ENCODE results near the gene IGF1R.
A peak's percentile ranks its signal among the peaks of the same experiment; 100 is the strongest.

GRCh38 chr15:98647774-98648653 is at the start of gene IGF1R:
- peak in 1 of 2 donors; percentile 4 for TF ChIP-seq CTCF (conservative IDR thresholded peaks at IDR 0.05 in 1 of 2, IDR thresholded peaks at IDR 0.05 in 1 of 2; ENCODE audit: extremely low read depth in 1 of 2, insufficient read depth in 1 of 2, low read depth in 1 of 2, low read length in 2 of 2)
- TF ChIP-seq EZH2 (IDR thresholded peaks at IDR 0.05; ENCODE audit: borderline replicate concordance, low read length) = no peak

Measured in mammary epithelial cell (primary cell).